DMS114 treated with DMSO at 0.1 percent for 48 hours (cell line): ENCODE measurements around the gene PRR15L.
"Not testable (repeated sequence)": the region's sequence is repeated elsewhere in the genome, so short reads cannot be mapped to it uniquely, and the experiment has no call there.

Experiments
- DNase-seq: peaks from one replicate; lab custom pipeline; 2025; ENCODE audit not compliant: unreplicated experiment; lab: John Stamatoyannopoulos, UW

The PRR15L gene

GRCh38 chr17:47937941-47938340, 19.7 kb downstream of the PRR15L start:
- DNase-seq = no peak

- no peak for DNase-seq
These were observed 21.7 kb downstream of the PRR15L start for GRCh38 chr17:47935961-47936360.

GRCh38 chr17:47935468-47935867, 22.2 kb downstream of the PRR15L start:
- DNase-seq = not testable (repeated sequence)

GRCh38 chr17:47934856-47935255, 22.8 kb downstream of the PRR15L start:
- no peak for DNase-seq

- DNase-seq = no peak
These were observed 25.8 kb downstream of the PRR15L start for GRCh38 chr17:47931848-47932247.

- DNase-seq = no peak
These were observed 28.3 kb downstream of the PRR15L start for GRCh38 chr17:47929218-47930000.

GRCh38 chr17:47928415-47928814, 29.3 kb downstream of the PRR15L start:
- DNase-seq = no peak

- no peak for DNase-seq
These were observed 29.8 kb downstream of the PRR15L start for GRCh38 chr17:47927821-47928400.

GRCh38 chr17:47925678-47925988, 32.0 kb downstream of the PRR15L start:
- no peak for DNase-seq

- no peak for DNase-seq
These were observed 32.7 kb downstream of the PRR15L start for GRCh38 chr17:47924785-47925677.

- DNase-seq = not testable (repeated sequence)
These were observed 37.8 kb downstream of the PRR15L start for GRCh38 chr17:47919889-47920288.

GRCh38 chr17:47918991-47919390, 38.7 kb downstream of the PRR15L start:
- DNase-seq = no peak

GRCh38 chr17:47918006-47918405, 39.7 kb downstream of the PRR15L start:
- DNase-seq = no peak

GRCh38 chr17:47917581-47917980, 40.1 kb downstream of the PRR15L start:
- no peak for DNase-seq

- DNase-seq = no peak
These were observed 41.0 kb downstream of the PRR15L start for GRCh38 chr17:47916489-47917208.

GRCh38 chr17:47915776-47916398, 41.8 kb downstream of the PRR15L start:
- DNase-seq = no peak

GRCh38 chr17:47914306-47914948, 43.3 kb downstream of the PRR15L start:
- DNase-seq = no peak

GRCh38 chr17:47913050-47913449, 44.6 kb downstream of the PRR15L start:
- no peak for DNase-seq

- DNase-seq = no peak
These were observed 49.6 kb downstream of the PRR15L start for GRCh38 chr17:47907932-47908562.

- DNase-seq = no peak
These were observed 51.2 kb downstream of the PRR15L start for GRCh38 chr17:47906443-47906842.
